Epithelial cell of proximal tubule (primary cell): ENCODE results near the gene CEBPB. TPM values are rescaled to one million over a fixed set of nuclear protein-coding genes. Genes with fewer than 3 reads are reported as not detected.
"Not testable (repeated sequence)": the region's sequence is repeated elsewhere in the genome, so short reads cannot be mapped to it uniquely, and the experiment has no call there.

Experiments
- DNase-seq: peaks from one replicate; pipeline ENCODE4 v3.0.0-alpha.2; 2011; ENCODE audit warnings: low read depth
- H3K4me3 ChIP-seq: 2 replicates; pipeline ENCODE4 v1.5.1; 2011; ENCODE audit warnings: low read depth, mild to moderate bottlenecking, low read length
- CTCF ChIP-seq: conservative IDR thresholded peaks from 2 replicates; pipeline ENCODE4 v1.5.1; 2012; ENCODE audit warnings: low read depth, mild to moderate bottlenecking, low read length
- total RNA-seq: library from RNA; depleted of rRNA; stranded (reverse); fragments of >200 nt; gene quantifications from 2 replicates; pipeline ENCODE4 v1.2.3, GENCODE V29; 2015

CEBPB gene
- total RNA-seq, 1 donor from 2014 or later, result 24.9 TPM

GRCh38 chr20:50207026-50207425 is 16.4 kb downstream of the CEBPB start:
- H3K4me3 ChIP-seq, result no peak overlapping the region
- DNase-seq, result no peak
- TF ChIP-seq CTCF, result no peak

GRCh38 chr20:50208085-50208491 is 17.5 kb downstream of the CEBPB start:
- H3K4me3 ChIP-seq, result no peak overlapping the region
- no peak for TF ChIP-seq CTCF

GRCh38 chr20:50208815-50209214 is 18.2 kb downstream of the CEBPB start:
- DNase-seq, H3K4me3 ChIP-seq: not testable (repeated sequence)

More at GRCh38 chr20:50208085-50208491, 17.5 kb downstream of the CEBPB start:
- no peak for DNase-seq

- no peak for TF ChIP-seq CTCF
- no peak for DNase-seq
These were observed 19.5 kb downstream of the CEBPB start for GRCh38 chr20:50210066-50210619.

GRCh38 chr20:50211091-50211490 is 20.5 kb downstream of the CEBPB start:
- no peak for TF ChIP-seq CTCF
- DNase-seq, result no peak
- H3K4me3 ChIP-seq, result no peak overlapping the region

More at GRCh38 chr20:50210066-50210619, 19.5 kb downstream of the CEBPB start:
- no peak overlapping the region for H3K4me3 ChIP-seq

GRCh38 chr20:50213531-50214106 is 23.0 kb downstream of the CEBPB start:
- DNase-seq, result no peak
- TF ChIP-seq CTCF, result no peak
- no peak overlapping the region for H3K4me3 ChIP-seq

- no peak for TF ChIP-seq CTCF
- DNase-seq, result no peak
- H3K4me3 ChIP-seq, result no peak overlapping the region
These were observed 23.8 kb downstream of the CEBPB start for GRCh38 chr20:50214226-50215024.
